K562 (cell line): ENCODE measurements around the gene MRGPRD.

ENCODE experiments used
- EZH2 ChIP-seq: IDR thresholded peaks from 2 replicates; pipeline ENCODE4 v1.6.1; 2012; ENCODE audit warnings: low read depth, mild to moderate bottlenecking, inconsistent platforms, low read length, borderline replicate concordance
- ZZZ3 ChIP-seq: fragments of 450-650 bp; IDR thresholded peaks from 2 replicates; pipeline ENCODE4 v1.6.1; 2016; ENCODE audit warnings: antibody characterized with exemption, mild to moderate bottlenecking, moderate library complexity

- TF ChIP-seq ZZZ3 = no peak
- TF ChIP-seq EZH2 = no peak
Observed at GRCh38 chr11:68970921-68971636, 9.7 kb downstream of the MRGPRD start.
